Measurements from ENCODE around the gene HCFC1R1. TPM values are rescaled to one million over a fixed set of nuclear protein-coding genes. Genes with fewer than 3 reads are reported as not detected.

The HCFC1R1 gene
- total RNA-seq, 2 experiments from 2014 or later = 24.2 to 24.8 TPM

DNA sequence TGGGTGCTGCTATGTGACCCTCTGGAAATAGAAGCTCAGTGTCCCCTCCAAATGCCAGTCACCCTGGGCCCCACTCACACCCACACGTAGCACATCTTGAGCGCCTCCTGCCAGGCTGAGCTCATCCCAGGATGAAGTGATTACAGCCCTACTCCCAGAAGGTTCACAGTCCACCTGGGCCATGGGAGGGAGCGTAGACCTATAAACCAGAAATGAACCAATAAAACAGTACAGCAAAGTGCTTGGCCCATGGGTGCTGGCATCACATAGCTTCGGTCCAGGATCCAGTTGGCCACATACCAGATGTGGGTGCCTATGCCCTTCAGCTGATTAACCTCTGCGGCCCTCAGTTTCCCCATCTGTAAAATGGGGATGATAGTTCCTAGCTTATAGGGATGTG lies 15.2 kb upstream of the HCFC1R1 start:
- peaks cover 8% of the 10 kb centered on the region for H3K4me1 Mint-ChIP-seq (ENCODE audit: low read depth)
- ChIA-PET POLR2A (interaction anchor here (1.2 to 1.8 kb wide), 5 partner anchors 9 to 19 kb away, joined by 3 to 6 read pairs (median 5); no protein-coding TSS in a partner anchor), CTCF (interaction anchor here (1.3 to 2.0 kb wide), 4 partner anchors 11 to 91 kb away, joined by 4 to 19 read pairs (median 6); no protein-coding TSS in a partner anchor)
- DNase-seq = no peak
- TF ChIP-seq, protein P1, sequence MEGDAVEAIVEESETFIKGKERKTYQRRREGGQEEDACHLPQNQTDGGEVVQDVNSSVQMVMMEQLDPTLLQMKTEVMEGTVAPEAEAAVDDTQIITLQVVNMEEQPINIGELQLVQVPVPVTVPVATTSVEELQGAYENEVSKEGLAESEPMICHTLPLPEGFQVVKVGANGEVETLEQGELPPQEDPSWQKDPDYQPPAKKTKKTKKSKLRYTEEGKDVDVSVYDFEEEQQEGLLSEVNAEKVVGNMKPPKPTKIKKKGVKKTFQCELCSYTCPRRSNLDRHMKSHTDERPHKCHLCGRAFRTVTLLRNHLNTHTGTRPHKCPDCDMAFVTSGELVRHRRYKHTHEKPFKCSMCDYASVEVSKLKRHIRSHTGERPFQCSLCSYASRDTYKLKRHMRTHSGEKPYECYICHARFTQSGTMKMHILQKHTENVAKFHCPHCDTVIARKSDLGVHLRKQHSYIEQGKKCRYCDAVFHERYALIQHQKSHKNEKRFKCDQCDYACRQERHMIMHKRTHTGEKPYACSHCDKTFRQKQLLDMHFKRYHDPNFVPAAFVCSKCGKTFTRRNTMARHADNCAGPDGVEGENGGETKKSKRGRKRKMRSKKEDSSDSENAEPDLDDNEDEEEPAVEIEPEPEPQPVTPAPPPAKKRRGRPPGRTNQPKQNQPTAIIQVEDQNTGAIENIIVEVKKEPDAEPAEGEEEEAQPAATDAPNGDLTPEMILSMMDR (IDR thresholded peaks at IDR 0.05) = no peak
- ATAC-seq = no peak
- H3K4me3 Mint-ChIP-seq = no peak overlapping the region
- no peaks in the 10 kb centered on the region for H3K9me3 Mint-ChIP-seq
- no peak overlapping the region for H3K27ac Mint-ChIP-seq
- H3K36me3 Mint-ChIP-seq (ENCODE audit: low read depth) = no peaks in the 10 kb centered on the region
- intact Hi-C loops (cut with micrococcal nuclease) = no loop called here
- H3K27me3 Mint-ChIP-seq = peaks cover 64% of the 10 kb centered on the region

DNA sequence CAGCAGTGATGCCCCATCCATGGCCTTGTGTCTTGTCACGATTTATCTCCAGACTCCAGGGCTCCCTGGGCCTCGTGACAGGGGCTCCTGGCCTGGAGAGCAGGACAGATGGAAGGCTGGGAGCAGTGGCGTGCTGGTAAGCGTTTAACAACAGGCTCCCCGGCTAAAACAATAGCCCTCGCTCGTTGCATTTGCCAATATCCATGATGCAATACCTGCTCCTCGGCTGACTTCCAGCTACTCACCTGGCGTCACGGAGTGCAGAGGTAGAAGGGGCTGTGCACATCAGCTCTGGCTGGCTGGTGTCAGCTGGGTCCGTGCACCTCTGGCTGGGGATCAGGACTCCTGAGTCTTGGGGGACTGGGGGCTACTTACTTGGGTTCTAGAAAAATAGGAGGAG lies 14.5 kb upstream of the HCFC1R1 start:
- ATAC-seq (no peak), DNase-seq (no peak)
- TF ChIP-seq, protein P1 (IDR thresholded peaks at IDR 0.05) = no peak
- POLR2A ChIA-PET = interaction anchor here (1.2 to 1.8 kb wide), 4 partner anchors 8 to 20 kb away, joined by 4 to 6 read pairs (median 5); no protein-coding TSS in a partner anchor
- peaks cover 8% of the 10 kb centered on the region for H3K4me1 Mint-ChIP-seq (ENCODE audit: low read depth)
- H3K36me3 Mint-ChIP-seq (ENCODE audit: low read depth) = no peaks in the 10 kb centered on the region
- intact Hi-C loops (cut with micrococcal nuclease) = no loop called here
- H3K27ac Mint-ChIP-seq = no peak overlapping the region
- CTCF ChIA-PET = interaction anchor here (1.3 to 2.0 kb wide), 4 partner anchors 10 to 92 kb away, joined by 4 to 19 read pairs (median 6); no protein-coding TSS in a partner anchor
- H3K27me3 Mint-ChIP-seq = peaks cover 65% of the 10 kb centered on the region
- H3K4me3 Mint-ChIP-seq = no peak overlapping the region
- no peaks in the 10 kb centered on the region for H3K9me3 Mint-ChIP-seq

DNA sequence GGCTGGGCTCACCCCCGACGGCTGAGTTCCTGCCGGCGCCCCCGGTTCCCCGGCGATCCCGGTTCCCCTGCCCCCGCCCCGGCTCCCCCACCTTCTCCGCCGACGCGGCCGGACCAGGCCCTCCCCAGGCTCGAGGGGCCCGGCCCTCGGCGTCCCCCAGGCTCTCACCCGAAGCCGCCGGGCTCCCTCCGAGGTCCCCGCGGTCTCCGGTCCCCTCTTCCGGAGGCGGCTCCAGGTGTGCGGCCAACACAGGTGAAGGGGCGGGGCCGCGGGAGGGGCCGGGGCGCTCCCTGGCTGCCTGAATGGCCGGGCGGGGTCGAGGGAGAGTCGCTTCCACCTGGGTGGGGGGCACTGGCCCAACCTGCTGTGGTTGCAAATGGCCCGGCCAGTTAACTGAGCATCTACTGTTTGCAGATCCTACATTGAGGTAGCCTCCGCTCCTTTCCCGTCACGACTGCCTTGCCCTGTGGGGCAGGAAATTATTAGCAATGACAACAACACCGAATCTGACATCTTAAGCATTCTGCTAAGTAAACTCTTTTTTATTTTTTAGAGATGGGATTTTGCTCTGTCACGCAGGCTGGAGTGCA lies 13.1 kb upstream of the HCFC1R1 start, which contains the start of gene BICDL2:
TSS of gene BICDL2 (minus strand) at position 219 of the 590 bp plus-strand sequence. CDS start 1,448 bp downstream, outside the sequence.
- DNase-seq = no peak
- no peak within 1 kb of the TSS for H3K27ac Mint-ChIP-seq
- no peaks in the 10 kb centered on the region for H3K9me3 Mint-ChIP-seq
- POLR2A ChIA-PET = no interaction called here
- no peak for ATAC-seq
- H3K4me3 Mint-ChIP-seq = no peak within 1 kb of the TSS
- no peaks in the 10 kb centered on the region for H3K36me3 Mint-ChIP-seq (ENCODE audit: low read depth)
- peaks cover 11% of the 10 kb centered on the region for H3K4me1 Mint-ChIP-seq (ENCODE audit: low read depth)
- intact Hi-C loops (cut with micrococcal nuclease) = no loop called here
- peaks cover 69% of the 10 kb centered on the region for H3K27me3 Mint-ChIP-seq
- CTCF ChIA-PET = interaction anchor here (0.9 to 1.1 kb wide), 2 partner anchors 9 to 22 kb away, joined by 3 to 7 read pairs; no protein-coding TSS in a partner anchor
- TF ChIP-seq, protein P1 (IDR thresholded peaks at IDR 0.05) = no peak

DNA sequence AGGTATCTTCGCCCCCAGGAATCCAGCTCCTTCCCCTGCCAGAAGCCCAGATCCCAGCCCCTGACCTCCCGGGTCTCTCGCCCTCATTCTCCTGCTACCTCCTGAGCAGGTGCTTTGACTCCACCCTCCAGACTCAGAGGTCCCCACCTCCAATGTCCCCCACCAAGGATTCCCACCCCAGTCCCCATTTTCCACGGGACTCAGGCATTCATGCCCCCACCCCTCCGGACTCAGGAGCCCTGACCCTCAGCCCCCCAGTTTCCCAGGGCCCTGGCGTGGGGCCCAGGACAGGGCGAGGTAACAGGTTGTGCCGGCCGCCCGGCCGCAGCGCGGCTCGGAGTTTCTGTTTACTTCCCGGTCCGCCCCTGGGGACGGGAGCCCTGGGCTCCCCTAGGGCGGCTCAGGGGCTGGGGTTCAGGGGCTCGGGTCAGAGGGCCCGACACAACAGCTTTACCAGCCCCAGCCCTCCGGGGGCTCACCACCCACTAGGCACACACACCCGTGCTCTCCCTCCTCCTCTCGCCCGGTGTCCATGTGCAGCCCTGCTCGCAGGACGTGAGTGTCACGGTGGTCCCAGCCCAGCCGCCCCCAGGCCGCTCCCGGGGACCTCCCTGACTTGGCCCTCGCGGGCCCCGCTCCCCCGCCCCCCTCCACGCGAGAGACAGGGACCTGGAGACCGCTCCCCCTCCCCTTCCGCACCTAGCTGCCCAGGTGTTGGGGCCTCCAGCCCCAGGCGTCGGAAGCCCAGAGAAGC lies 12.4 kb upstream of the HCFC1R1 start:
- TF ChIP-seq, protein P1 (IDR thresholded peaks at IDR 0.05) = no peak
- ATAC-seq (no peak), DNase-seq (no peak)
- H3K4me3 Mint-ChIP-seq = no peak overlapping the region
- CTCF ChIA-PET = interaction anchor here (0.9 to 10.2 kb wide), 5 partner anchors 12 to 113 kb away, joined by 3 to 135 read pairs (median 4); partner anchors contain the start of genes CLDN6, HCFC1R1, THOC6 and TNFRSF12A
- intact Hi-C loops (cut with micrococcal nuclease) = no loop called here
- no peaks in the 10 kb centered on the region for H3K36me3 Mint-ChIP-seq (ENCODE audit: low read depth)
- POLR2A ChIA-PET = interaction anchor here (0.6 to 1.9 kb wide), 2 partner anchors 12 to 14 kb away, joined by 3 to 9 read pairs; no protein-coding TSS in a partner anchor
- no peak overlapping the region for H3K27ac Mint-ChIP-seq
- H3K27me3 Mint-ChIP-seq = peaks cover 68% of the 10 kb centered on the region
- peaks cover 11% of the 10 kb centered on the region for H3K4me1 Mint-ChIP-seq (ENCODE audit: low read depth)
- H3K9me3 Mint-ChIP-seq = no peaks in the 10 kb centered on the region
